GM18858 (cell line): ENCODE measurements around the gene TEN1.
A peak's percentile ranks its signal among the peaks of the same experiment; 100 is the strongest.
"Not testable (repeated sequence)": the region's sequence is repeated elsewhere in the genome, so short reads cannot be mapped to it uniquely, and the experiment has no call there.

Experiments used
- ATAC-seq: cut with Tn5 transposase; IDR thresholded peaks from one replicate; pipeline ENCODE4 v1.9.1; 2021; ENCODE audit not compliant: unreplicated experiment

Gene TEN1

GRCh38 chr17:75978938-75979704 is at the start of gene TEN1, which contains the start of gene ACOX1:
Gene TEN1 (plus strand): TSS chr17:75979240. CDS start chr17:75986193, 6,953 bp downstream.
Gene ACOX1 (minus strand): TSS chr17:75979166. CDS start chr17:75979073, 93 bp downstream.
- peak; percentile 68 for ATAC-seq

- no peak for ATAC-seq
Observed at GRCh38 chr17:75931062-75931461, 48.0 kb upstream of the TEN1 start.

GRCh38 chr17:75932852-75933251 is 46.2 kb upstream of the TEN1 start:
- ATAC-seq: no peak

GRCh38 chr17:75933808-75934207 is 45.2 kb upstream of the TEN1 start:
- ATAC-seq: no peak

GRCh38 chr17:75937652-75938051 is 41.4 kb upstream of the TEN1 start:
- no peak for ATAC-seq

GRCh38 chr17:75940727-75941441 is 38.2 kb upstream of the TEN1 start, which contains the start of gene FBF1:
Gene FBF1 (minus strand): TSS chr17:75941042. CDS start chr17:75938149, 2,893 bp downstream.
- ATAC-seq: peak; percentile 89

GRCh38 chr17:75941442-75941819 is 37.6 kb upstream of the TEN1 start:
- ATAC-seq: no peak

- ATAC-seq: no peak
Observed at GRCh38 chr17:75942473-75942872, 36.6 kb upstream of the TEN1 start.

- ATAC-seq: no peak
Observed at GRCh38 chr17:75943491-75943890, 35.5 kb upstream of the TEN1 start.

GRCh38 chr17:75945211-75945610 is 33.8 kb upstream of the TEN1 start:
- no peak for ATAC-seq

GRCh38 chr17:75950421-75950820 is 28.6 kb upstream of the TEN1 start:
- ATAC-seq: no peak

GRCh38 chr17:75950855-75951554 is 28.0 kb upstream of the TEN1 start:
- ATAC-seq: no peak

GRCh38 chr17:75959051-75959838 is 19.8 kb upstream of the TEN1 start:
- no peak for ATAC-seq

- no peak for ATAC-seq
Observed at GRCh38 chr17:75959839-75960511, 19.1 kb upstream of the TEN1 start.

GRCh38 chr17:75965468-75965867 is 13.6 kb upstream of the TEN1 start:
- no peak for ATAC-seq

GRCh38 chr17:75969044-75969443 is 10.0 kb upstream of the TEN1 start:
- not testable (repeated sequence) for ATAC-seq

- ATAC-seq: no peak
Observed at GRCh38 chr17:75970011-75970523, 9.0 kb upstream of the TEN1 start.

GRCh38 chr17:75970626-75971025 is 8.4 kb upstream of the TEN1 start:
- no peak for ATAC-seq

- not testable (repeated sequence) for ATAC-seq
Observed at GRCh38 chr17:75975187-75975586, 3.9 kb upstream of the TEN1 start.

GRCh38 chr17:75975757-75976174 is 3.3 kb upstream of the TEN1 start:
- no peak for ATAC-seq
